Stomach smooth muscle (tissue), 2 donors: ENCODE measurements around the gene AIMP2.
A peak's percentile ranks its signal among the peaks of the same experiment; 100 is the strongest.
"Not testable (repeated sequence)": the region's sequence is repeated elsewhere in the genome, so short reads cannot be mapped to it uniquely, and the experiment has no call there.

Experiments
- H3K27ac ChIP-seq: one replicate; pipeline ENCODE4 v1.7.0; 2013; ENCODE audit warnings: mild to moderate bottlenecking, low read length, inconsistent platforms
- H3K27me3 ChIP-seq, 2 donors: one replicate each; pipeline ENCODE4 v1.7.0; 2013; ENCODE audit warnings: low read length in 2 of 2; ENCODE audit not compliant: insufficient read depth in 2 of 2, control insufficient read depth in 1 of 2
- H3K36me3 ChIP-seq, 2 donors: one replicate each; pipeline ENCODE4 v1.7.0; 2013; ENCODE audit warnings: low read length in 2 of 2; ENCODE audit not compliant: control insufficient read depth in 2 of 2, insufficient read depth in 2 of 2
- H3K4me1 ChIP-seq: one replicate; pipeline ENCODE4 v1.7.0; 2013; ENCODE audit warnings: low read length; ENCODE audit not compliant: control insufficient read depth, insufficient read depth
- H3K4me3 ChIP-seq, 2 donors: one replicate each; pipeline ENCODE4 v1.7.0; 2013; ENCODE audit warnings: low read length in 2 of 2
- H3K9ac ChIP-seq, 2 donors: one replicate each; pipeline ENCODE4 v1.7.0; 2013; ENCODE audit warnings: low read length in 2 of 2, mild to moderate bottlenecking in 1 of 2
- H3K9me3 ChIP-seq, 2 donors: one replicate each; pipeline ENCODE4 v1.7.0; 2013; ENCODE audit warnings: low read length in 2 of 2; ENCODE audit not compliant: control insufficient read depth in 2 of 2
- donor health status: healthy.
- donor health status: Pancreatic carcinoma.

Gene AIMP2

DNA sequence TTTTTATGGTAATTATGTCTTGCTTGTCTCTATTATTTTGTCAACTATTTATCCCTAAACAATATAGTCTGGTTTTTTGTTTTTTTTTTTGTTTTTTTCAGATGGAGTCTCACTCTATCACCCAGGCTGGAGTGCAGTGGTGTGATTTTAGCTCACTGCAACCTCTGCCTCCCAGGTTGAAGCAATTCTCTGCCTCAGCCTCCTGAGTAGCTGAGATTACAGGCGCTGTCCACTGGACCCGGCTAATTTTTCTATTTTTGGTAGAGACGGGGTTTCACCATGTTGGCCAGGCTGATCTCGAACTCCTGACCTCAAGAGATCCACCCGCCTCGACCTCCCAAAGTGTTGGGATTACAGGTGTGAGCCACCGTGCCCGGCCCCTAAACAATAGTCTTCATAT is 1.3 kb downstream of the AIMP2 start:
- peaks cover 17% of the 10 kb centered on the region for H3K4me1 ChIP-seq
- not testable (repeated sequence) for H3K4me3 ChIP-seq, H3K36me3 ChIP-seq, H3K9ac ChIP-seq, H3K27ac ChIP-seq, H3K27me3 ChIP-seq, H3K9me3 ChIP-seq

DNA sequence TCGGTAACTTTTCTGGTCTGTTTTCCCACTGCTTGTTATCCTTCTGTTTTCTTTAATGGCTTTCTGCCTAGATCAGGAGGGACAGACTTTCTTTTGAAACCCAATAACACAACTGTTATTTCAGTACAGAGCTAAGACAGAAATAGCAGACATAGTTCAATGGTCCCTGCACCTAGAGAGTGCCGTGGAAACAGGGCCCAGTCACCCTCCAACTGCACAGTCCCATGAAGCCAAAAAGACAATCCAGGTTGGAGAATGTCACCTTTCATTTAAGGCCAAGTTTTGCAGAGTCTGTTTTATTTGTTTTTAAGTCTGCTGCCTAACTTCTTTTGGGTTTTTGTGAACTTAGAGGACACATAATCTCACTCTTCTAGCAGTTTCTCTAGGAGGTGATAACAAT is 2.5 kb downstream of the AIMP2 start:
- H3K4me3 ChIP-seq, result no peak overlapping the region
- peaks cover 21% of the 10 kb centered on the region for H3K4me1 ChIP-seq
- H3K27me3 ChIP-seq, result no peaks in the 10 kb centered on the region
- no peak overlapping the region for H3K9ac ChIP-seq
- no peaks in the 10 kb centered on the region for H3K9me3 ChIP-seq
- H3K27ac ChIP-seq, result no peak overlapping the region
- H3K36me3 ChIP-seq, result peaks cover 3 to 15% of the 10 kb centered on the region in 2 donors

DNA sequence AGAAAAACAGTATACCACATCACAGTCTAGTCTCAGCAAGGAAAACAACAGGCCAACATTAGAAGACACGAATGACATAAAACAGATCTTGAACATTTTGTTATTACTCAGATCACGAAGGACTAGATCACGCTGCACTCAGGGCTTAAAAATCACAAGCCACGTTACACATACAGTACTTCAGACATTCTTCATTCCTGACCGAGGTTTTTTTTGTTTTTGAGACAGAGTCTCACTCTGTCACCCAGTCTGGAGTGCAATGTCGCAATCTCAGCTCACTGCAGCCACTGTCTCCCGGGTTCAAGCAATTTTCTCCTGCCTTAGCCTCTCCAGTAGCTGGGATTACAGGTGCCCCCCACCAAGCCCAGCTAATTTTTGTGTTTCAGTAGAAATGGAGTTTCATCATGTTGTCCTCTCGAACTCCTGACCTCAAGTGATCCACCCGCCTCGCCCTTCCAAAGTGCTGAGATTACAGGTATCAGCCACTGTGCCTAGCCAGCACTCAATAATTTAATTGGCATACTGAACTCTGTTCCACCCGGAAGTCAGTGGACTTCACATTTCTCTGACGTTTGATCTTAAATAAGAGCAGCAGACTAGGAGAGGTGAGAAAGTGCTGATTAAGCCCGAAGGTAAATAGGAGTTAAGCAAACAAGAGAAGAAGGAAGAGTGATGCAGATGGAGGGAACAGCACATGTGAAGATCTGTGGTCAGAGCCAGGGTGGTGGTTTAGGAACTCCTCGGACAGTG is 3.5 kb downstream of the AIMP2 start:
- no peak overlapping the region for H3K27ac ChIP-seq

DNA sequence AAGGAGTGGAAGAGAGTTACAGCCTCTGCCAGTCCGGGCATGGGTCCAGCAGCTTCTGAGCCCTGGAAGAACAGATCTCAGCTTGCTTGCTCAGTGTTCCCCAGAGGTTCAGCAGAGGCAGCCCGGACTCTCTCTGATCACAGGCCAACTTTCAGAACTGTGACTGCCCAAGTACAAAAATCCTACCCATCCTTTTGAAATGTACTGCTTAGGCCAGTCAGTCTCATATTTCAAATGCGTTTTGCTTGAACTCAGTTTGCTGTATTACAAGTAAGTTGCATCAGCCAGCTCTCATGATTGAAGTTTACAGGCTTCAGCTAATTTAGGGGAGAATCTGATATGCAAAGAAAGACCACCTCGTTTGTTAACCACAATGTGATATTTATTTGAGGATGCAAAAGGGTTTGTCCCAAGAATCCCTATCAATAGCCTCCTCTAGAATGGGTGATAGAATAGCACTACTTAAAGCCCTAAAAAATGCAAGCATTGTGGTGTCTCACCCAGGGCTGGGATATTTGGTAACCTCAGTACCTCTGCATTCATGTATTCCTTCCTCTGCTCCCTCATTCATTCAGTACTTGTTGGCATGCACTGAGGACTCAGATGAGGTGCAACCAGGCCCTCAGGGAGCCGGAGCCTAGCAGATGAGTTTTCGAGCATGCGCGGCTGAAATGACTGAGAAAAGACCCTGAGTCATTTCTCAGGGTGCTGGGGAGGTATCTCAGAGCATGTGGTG is 7.0 kb downstream of the AIMP2 start:
- peak overlapping the region; percentile 18 for H3K27ac ChIP-seq
- peaks cover 3% of the 10 kb centered on the region for H3K4me1 ChIP-seq
- H3K9me3 ChIP-seq, result no peaks in the 10 kb centered on the region
- H3K27me3 ChIP-seq, result no peaks in the 10 kb centered on the region
- peaks cover 20 to 35% of the 10 kb centered on the region in 2 donors for H3K36me3 ChIP-seq
- no peak overlapping the region for H3K4me3 ChIP-seq
- H3K9ac ChIP-seq, result peak overlapping the region in 1 of 2 donors; percentile 64

More for the DNA sequence above, 3.5 kb downstream of the AIMP2 start:
- Histone ChIP-seq H3K9ac (no peak overlapping the region), H3K4me3 (no peak overlapping the region), H3K36me3 (peaks cover 5 to 21% of the 10 kb centered on the region in 2 donors), H3K4me1 (peaks cover 21% of the 10 kb centered on the region), H3K27me3 (no peaks in the 10 kb centered on the region), H3K9me3 (no peaks in the 10 kb centered on the region)

DNA sequence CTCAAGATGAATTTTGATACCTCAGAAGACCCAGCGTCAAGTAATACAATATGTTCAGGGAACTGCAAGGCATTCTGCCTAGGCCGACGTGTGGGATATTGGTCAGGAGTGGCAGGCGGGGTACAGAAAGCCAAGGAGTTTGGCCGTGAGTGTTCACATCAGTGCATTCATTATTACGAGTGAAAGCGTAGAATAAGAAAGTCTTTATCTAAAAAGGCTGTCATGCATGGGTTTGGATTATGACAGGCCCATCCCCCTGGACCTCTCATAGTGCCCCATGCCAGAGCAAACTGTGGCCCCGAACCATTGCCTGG is 7.5 kb downstream of the AIMP2 start:
- Histone ChIP-seq H3K27me3 (no peaks in the 10 kb centered on the region), H3K4me3 (no peak overlapping the region), H3K9me3 (no peaks in the 10 kb centered on the region), H3K9ac (no peak overlapping the region), H3K4me1 (peaks cover 3% of the 10 kb centered on the region), H3K27ac (peak overlapping the region; percentile 18), H3K36me3 (peaks cover 23 to 35% of the 10 kb centered on the region in 2 donors)

DNA sequence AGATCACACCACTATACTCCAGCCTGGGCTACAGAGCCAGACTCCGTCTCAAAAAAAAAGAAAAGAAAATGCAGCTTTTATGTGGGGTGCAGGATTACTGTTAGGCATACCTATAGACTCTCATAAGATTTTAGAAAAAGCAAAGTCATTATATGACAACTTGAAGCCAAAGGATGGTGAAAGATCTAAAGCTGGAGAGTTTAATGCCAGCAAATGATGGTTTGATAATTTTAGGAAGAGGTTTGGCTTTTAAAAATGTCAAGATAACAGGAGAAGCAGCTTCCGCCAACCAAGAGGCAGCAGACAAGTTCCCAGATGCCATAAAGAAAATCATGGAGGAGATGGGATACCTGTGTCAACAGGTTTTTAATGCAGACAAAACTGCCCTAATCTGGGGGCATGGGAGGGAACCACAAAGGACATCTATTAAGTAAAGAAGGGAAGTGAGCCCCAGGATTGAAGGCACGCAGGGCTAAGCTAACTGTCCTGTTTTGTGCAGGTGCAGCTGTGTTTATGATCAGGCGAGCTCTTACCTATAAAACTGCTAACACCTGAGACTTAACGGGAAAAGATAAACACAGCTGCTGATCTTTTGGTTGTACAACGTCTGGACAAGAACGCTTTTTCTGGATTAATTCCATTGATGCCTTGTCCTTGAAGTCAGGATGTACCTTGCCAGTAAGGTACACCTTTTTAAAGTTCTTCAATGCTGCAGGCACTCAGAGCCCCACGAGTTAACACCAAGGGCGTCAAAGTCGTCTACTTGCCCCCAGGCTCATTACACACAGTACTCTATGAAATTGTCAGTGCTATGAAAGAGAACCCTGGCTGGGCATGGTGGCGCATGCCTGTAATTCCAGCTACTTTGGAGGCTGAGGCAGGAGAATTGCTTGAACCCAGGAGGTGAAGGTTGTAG is 11.6 kb downstream of the AIMP2 start:
- Histone ChIP-seq H3K36me3 (peaks cover 55% of the 10 kb centered on the region in 2 donors), H3K4me1 (peaks cover 3% of the 10 kb centered on the region), H3K9me3 (no peaks in the 10 kb centered on the region), H3K9ac (no peak overlapping the region), H3K4me3 (no peak overlapping the region), H3K27ac (no peak overlapping the region), H3K27me3 (no peaks in the 10 kb centered on the region)

DNA sequence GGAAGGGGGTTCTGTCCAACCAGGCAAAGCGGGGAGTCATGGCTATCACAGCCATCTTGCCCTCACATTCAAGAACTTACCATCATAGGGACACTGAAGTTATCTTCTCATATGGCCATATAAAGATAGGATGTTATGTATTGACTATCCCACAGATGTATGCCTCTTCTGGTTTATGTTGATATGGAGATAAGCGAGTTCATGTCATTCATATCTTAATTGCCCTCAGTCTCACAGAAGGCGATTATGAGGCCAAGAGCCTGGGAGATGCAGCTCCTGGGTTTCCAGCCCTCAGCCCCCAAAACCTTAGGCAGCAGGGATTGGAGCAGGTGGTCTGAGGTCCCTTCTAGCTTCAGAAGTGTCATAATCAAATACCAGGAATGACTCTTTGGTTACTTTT is 13.6 kb downstream of the AIMP2 start:
- Histone ChIP-seq H3K27me3 (no peaks in the 10 kb centered on the region), H3K4me1 (peaks cover 2% of the 10 kb centered on the region), H3K9ac (no peak overlapping the region), H3K4me3 (no peak overlapping the region), H3K27ac (no peak overlapping the region), H3K9me3 (no peaks in the 10 kb centered on the region), H3K36me3 (peaks cover 53 to 67% of the 10 kb centered on the region in 2 donors)

DNA sequence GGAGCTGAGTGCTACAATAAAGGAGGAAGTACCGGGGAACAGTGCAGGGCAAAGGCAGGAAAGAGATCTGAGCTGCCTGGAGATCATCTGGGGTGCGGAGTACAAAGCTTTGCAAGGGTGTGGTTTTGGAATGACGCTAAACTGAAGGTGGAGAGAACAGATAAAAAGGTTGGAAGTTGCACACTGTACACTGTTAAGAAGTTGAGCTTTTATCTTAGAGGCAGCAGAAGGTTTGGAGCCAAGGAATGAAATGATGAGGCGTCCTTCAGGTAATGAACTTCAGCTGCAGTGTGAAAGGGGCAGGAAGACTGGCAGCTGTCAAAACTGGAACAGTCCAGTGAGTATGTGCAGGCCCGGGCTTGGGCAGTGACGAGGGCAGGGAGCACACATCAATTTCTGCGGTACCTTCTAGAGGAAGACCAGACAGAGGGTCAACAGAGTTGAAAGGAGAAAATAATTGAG is 14.9 kb downstream of the AIMP2 start:
- H3K27ac ChIP-seq, result no peak overlapping the region
- H3K4me1 ChIP-seq, result peaks cover 2% of the 10 kb centered on the region
- H3K4me3 ChIP-seq, result no peak overlapping the region
- H3K27me3 ChIP-seq, result no peaks in the 10 kb centered on the region
- no peak overlapping the region for H3K9ac ChIP-seq
- H3K9me3 ChIP-seq, result no peaks in the 10 kb centered on the region
- H3K36me3 ChIP-seq, result peaks cover 52 to 73% of the 10 kb centered on the region in 2 donors

DNA sequence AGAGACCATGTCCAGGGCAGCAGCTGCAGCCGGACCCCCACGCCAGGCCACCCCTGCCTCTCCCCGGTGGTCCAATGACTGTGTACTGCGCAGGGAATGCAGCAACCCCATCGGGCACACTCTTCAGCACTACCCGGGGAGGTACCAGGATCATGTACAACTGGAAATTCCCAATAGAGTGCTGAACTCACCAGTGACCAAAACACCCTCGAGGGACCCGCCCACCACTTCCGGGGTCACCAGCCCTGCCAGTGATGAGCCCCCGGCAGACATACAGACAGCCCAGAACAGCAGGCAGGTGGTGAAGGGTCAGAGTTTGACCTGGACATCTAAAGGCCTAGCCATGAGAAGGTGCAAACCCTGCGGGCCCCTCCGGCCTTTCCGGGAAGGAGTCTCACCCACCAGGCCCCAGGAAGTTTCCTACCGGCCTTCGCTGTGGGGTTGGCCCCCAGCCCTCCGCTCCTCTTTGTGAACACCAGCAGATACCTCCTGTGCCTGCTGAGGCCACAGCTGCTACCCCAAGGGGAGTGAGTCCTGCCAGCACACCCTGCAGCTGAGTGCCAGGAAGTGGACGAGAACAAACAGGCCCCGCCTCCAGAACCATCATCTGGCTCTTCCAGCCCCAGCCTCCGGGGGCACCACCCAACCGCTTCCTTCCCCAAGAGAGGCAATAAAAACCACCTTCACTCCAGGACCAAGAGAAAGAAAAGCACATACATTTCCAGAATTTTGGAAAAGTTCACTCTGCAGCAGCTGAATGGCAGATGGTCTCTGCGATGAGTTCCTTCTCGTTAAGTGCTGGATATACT is 17.1 kb downstream of the AIMP2 start:
- no peak overlapping the region for H3K4me3 ChIP-seq
- H3K9ac ChIP-seq, result no peak overlapping the region
- peaks cover 42 to 61% of the 10 kb centered on the region in 2 donors for H3K36me3 ChIP-seq

DNA sequence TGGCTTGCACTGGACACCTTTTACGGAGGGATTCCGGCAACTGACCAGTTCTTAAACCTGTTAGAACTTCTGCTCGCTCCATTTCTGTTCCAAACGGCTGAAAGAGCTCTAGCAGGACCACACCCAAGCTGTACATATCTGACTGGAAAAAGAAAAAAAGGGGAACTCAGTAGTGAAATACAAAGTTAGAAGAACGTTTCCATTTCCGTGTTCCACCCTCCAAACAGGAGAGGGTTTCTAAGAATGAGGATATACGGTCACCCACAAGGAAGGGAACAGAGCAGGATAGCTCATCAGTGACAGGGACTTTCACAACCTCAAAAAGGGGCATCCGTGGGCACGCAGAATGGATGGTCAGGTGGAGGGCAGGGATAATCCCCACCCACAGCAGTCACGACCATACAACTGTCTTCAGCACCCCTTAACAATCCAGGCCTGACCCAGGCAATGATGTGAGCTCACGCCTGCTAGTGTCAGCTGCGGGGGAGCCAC is 17.8 kb downstream of the AIMP2 start:
- H3K36me3 ChIP-seq, result peaks cover 43 to 57% of the 10 kb centered on the region in 2 donors
- peak overlapping the region; percentile 31 for H3K27ac ChIP-seq
- H3K9ac ChIP-seq, result no peak overlapping the region
- H3K9me3 ChIP-seq, result no peaks in the 10 kb centered on the region
- H3K4me3 ChIP-seq, result no peak overlapping the region
- H3K4me1 ChIP-seq, result peaks cover 2% of the 10 kb centered on the region
- H3K27me3 ChIP-seq, result no peaks in the 10 kb centered on the region

More for the DNA sequence above, 17.1 kb downstream of the AIMP2 start:
- no peaks in the 10 kb centered on the region for H3K27me3 ChIP-seq
- peak overlapping the region; percentile 31 for H3K27ac ChIP-seq
- H3K9me3 ChIP-seq, result no peaks in the 10 kb centered on the region
- peaks cover 2% of the 10 kb centered on the region for H3K4me1 ChIP-seq
